ENCODE measurements around the gene IMP3. TPM values are rescaled to one million over a fixed set of nuclear protein-coding genes. Genes with fewer than 3 reads are reported as not detected.

IMP3 gene
- polyA plus RNA-seq, 3 donors from 2014 or later, result 193 to 238 (median 221) TPM

- Mint-ChIP-seq H3K4me1 (no peaks in the 10 kb centered on the region), H3K4me3 (no peak overlapping the region), H3K27ac (no peak overlapping the region), H3K27me3 (ENCODE audit: low read depth in 3 of 3) (no peaks in the 10 kb centered on the region), H3K9me3 (no peaks in the 10 kb centered on the region), H3K36me3 (peaks cover 0 to 4% (median 3%) of the 10 kb centered on the region in 3 donors)
- DNase-seq, result no peak
Measured at GRCh38 chr15:75662823-75663519, 22.9 kb upstream of the IMP3 start.

- H3K36me3 Mint-ChIP-seq, result peaks cover 0 to 4% (median 3%) of the 10 kb centered on the region in 3 donors
- no peaks in the 10 kb centered on the region for H3K27me3 Mint-ChIP-seq (ENCODE audit: low read depth in 3 of 3)
- no peak overlapping the region for H3K4me3 Mint-ChIP-seq
- no peak overlapping the region for H3K27ac Mint-ChIP-seq
- no peaks in the 10 kb centered on the region for H3K4me1 Mint-ChIP-seq
- DNase-seq, result no peak
- H3K9me3 Mint-ChIP-seq, result no peaks in the 10 kb centered on the region
Measured at GRCh38 chr15:75661756-75662140, 21.7 kb upstream of the IMP3 start.

GRCh38 chr15:75661100-75661755, 21.2 kb upstream of the IMP3 start:
- no peak overlapping the region for H3K27ac Mint-ChIP-seq
- no peaks in the 10 kb centered on the region for H3K9me3 Mint-ChIP-seq
- peaks cover 0 to 4% (median 0%) of the 10 kb centered on the region in 3 donors for H3K36me3 Mint-ChIP-seq
- no peak overlapping the region for H3K4me3 Mint-ChIP-seq
- peaks cover 0 to under 1% (median 0%) of the 10 kb centered on the region in 3 donors for H3K27me3 Mint-ChIP-seq (ENCODE audit: low read depth in 3 of 3)
- no peak for DNase-seq
- no peaks in the 10 kb centered on the region for H3K4me1 Mint-ChIP-seq

GRCh38 chr15:75659928-75660645, 20.1 kb upstream of the IMP3 start:
- H3K4me1 Mint-ChIP-seq, result no peaks in the 10 kb centered on the region
- DNase-seq, result no peak
- peaks cover 0 to 4% (median 0%) of the 10 kb centered on the region in 3 donors for H3K36me3 Mint-ChIP-seq
- peaks cover 0 to 2% (median 1%) of the 10 kb centered on the region in 3 donors for H3K27me3 Mint-ChIP-seq (ENCODE audit: low read depth in 3 of 3)
- H3K4me3 Mint-ChIP-seq, result no peak overlapping the region
- H3K9me3 Mint-ChIP-seq, result no peaks in the 10 kb centered on the region
- no peak overlapping the region for H3K27ac Mint-ChIP-seq

GRCh38 chr15:75659141-75659771, 19.2 kb upstream of the IMP3 start:
- Mint-ChIP-seq H3K4me1 (no peaks in the 10 kb centered on the region), H3K27ac (no peak overlapping the region), H3K27me3 (ENCODE audit: low read depth in 3 of 3) (peaks cover 0 to 2% (median 1%) of the 10 kb centered on the region in 3 donors), H3K4me3 (no peak overlapping the region), H3K36me3 (peaks cover 0 to 4% (median 0%) of the 10 kb centered on the region in 3 donors), H3K9me3 (no peaks in the 10 kb centered on the region)
- no peak for DNase-seq

GRCh38 chr15:75656813-75657212, 16.8 kb upstream of the IMP3 start:
- no peak overlapping the region for H3K27ac Mint-ChIP-seq
- peaks cover 0 to 4% (median 0%) of the 10 kb centered on the region in 3 donors for H3K36me3 Mint-ChIP-seq
- peaks cover 4% of the 10 kb centered on the region in 2 donors for H3K4me1 Mint-ChIP-seq
- DNase-seq, result no peak
- peaks cover 0 to 2% (median 1%) of the 10 kb centered on the region in 3 donors for H3K27me3 Mint-ChIP-seq (ENCODE audit: low read depth in 3 of 3)
- H3K4me3 Mint-ChIP-seq, result no peak overlapping the region
- no peaks in the 10 kb centered on the region for H3K9me3 Mint-ChIP-seq

- Mint-ChIP-seq H3K9me3 (no peaks in the 10 kb centered on the region), H3K4me3 (no peak overlapping the region), H3K27me3 (ENCODE audit: low read depth in 3 of 3) (peaks cover 0 to 2% (median 1%) of the 10 kb centered on the region in 3 donors), H3K4me1 (peaks cover 4 to 8% of the 10 kb centered on the region in 2 donors), H3K27ac (no peak overlapping the region), H3K36me3 (peaks cover 0 to 4% (median 0%) of the 10 kb centered on the region in 3 donors)
- DNase-seq, result no peak
Measured at GRCh38 chr15:75656331-75656730, 16.3 kb upstream of the IMP3 start.

- no peak for DNase-seq
- Mint-ChIP-seq H3K4me3 (no peak overlapping the region), H3K27me3 (ENCODE audit: low read depth in 3 of 3) (peaks cover 0 to 2% (median 1%) of the 10 kb centered on the region in 3 donors), H3K9me3 (no peaks in the 10 kb centered on the region), H3K4me1 (peaks cover 5 to 12% of the 10 kb centered on the region in 2 donors), H3K36me3 (peaks cover 0 to 4% (median 0%) of the 10 kb centered on the region in 3 donors), H3K27ac (no peak overlapping the region)
Measured at GRCh38 chr15:75655931-75656330, 15.9 kb upstream of the IMP3 start.

- Mint-ChIP-seq H3K27ac (no peak overlapping the region), H3K36me3 (peaks cover 0 to 4% (median 0%) of the 10 kb centered on the region in 3 donors), H3K4me3 (no peak overlapping the region), H3K9me3 (no peaks in the 10 kb centered on the region), H3K27me3 (ENCODE audit: low read depth in 3 of 3) (peaks cover 0 to 2% (median 1%) of the 10 kb centered on the region in 3 donors), H3K4me1 (peaks cover 14 to 27% of the 10 kb centered on the region in 2 donors)
- DNase-seq, result no peak
Measured at GRCh38 chr15:75654201-75654907, 14.3 kb upstream of the IMP3 start.

- Mint-ChIP-seq H3K27ac (peak overlapping the region in 1 of 6 donors; percentile 59), H3K27me3 (ENCODE audit: low read depth in 3 of 3) (peaks cover 0 to 2% (median 1%) of the 10 kb centered on the region in 3 donors), H3K9me3 (no peaks in the 10 kb centered on the region), H3K4me1 (peaks cover 21 to 27% of the 10 kb centered on the region in 2 donors), H3K36me3 (peaks cover 0 to 2% (median 0%) of the 10 kb centered on the region in 3 donors), H3K4me3 (no peak overlapping the region)
- no peak for DNase-seq
Measured at GRCh38 chr15:75653347-75653913, 13.4 kb upstream of the IMP3 start.

- H3K27ac Mint-ChIP-seq, result peak overlapping the region in 3 of 6 donors; percentile 56 to 84 (median 74)
- H3K9me3 Mint-ChIP-seq, result no peaks in the 10 kb centered on the region
- no peaks in the 10 kb centered on the region for H3K36me3 Mint-ChIP-seq
- peaks cover 23 to 28% of the 10 kb centered on the region in 2 donors for H3K4me1 Mint-ChIP-seq
- no peak overlapping the region for H3K4me3 Mint-ChIP-seq
- DNase-seq, result no peak
- peaks cover 0 to 3% (median 2%) of the 10 kb centered on the region in 3 donors for H3K27me3 Mint-ChIP-seq (ENCODE audit: low read depth in 3 of 3)
Measured at GRCh38 chr15:75651810-75652543, 12.0 kb upstream of the IMP3 start.
